Peyer's patch (tissue), 4 donors: ENCODE data around the gene TENT5A. TPM values are rescaled to one million over a fixed set of nuclear protein-coding genes. Genes with fewer than 3 reads are reported as not detected.
"Not testable (repeated sequence)": the region's sequence is repeated elsewhere in the genome, so short reads cannot be mapped to it uniquely, and the experiment has no call there.

ENCODE experiments used
- DNase-seq, 3 donors: peaks; one replicate each; pipeline ENCODE4 v3.0.0-alpha.2; 2017 to 2019
- H3K27ac ChIP-seq, 4 donors: fragments of 200-600 bp; sonication (generic); one replicate each; pipeline ENCODE4 v1.5.1; 2016 to 2019
- H3K27me3 ChIP-seq, 2 donors: fragments of 200-600 bp; sonication (generic); one replicate each; pipeline ENCODE4 v1.5.1; 2019
- H3K36me3 ChIP-seq, 3 donors: fragments of 200-600 bp; sonication (generic); one replicate each; pipeline ENCODE4 v1.5.1; 2016 to 2019
- H3K4me1 ChIP-seq, 4 donors: fragments of 200-600 bp; sonication (generic); one replicate each; pipeline ENCODE4 v1.5.1; 2016 to 2019
- H3K4me3 ChIP-seq, 4 donors: fragments of 200-600 bp; sonication (generic); 1 replicate in 3 of 4; 2 replicates in 1 of 4; pipeline ENCODE4 v1.5.1; 2016 to 2019; ENCODE audit warnings: mild to moderate bottlenecking in 1 of 4
- H3K9me3 ChIP-seq, 4 donors: fragments of 200-600 bp; sonication (generic); one replicate each; pipeline ENCODE4 v1.5.1; 2016 to 2019; ENCODE audit warnings: mild to moderate bottlenecking in 1 of 4
- POLR2A ChIP-seq, 2 donors: fragments of 450-650 bp; IDR thresholded peaks; one replicate each; pipeline ENCODE4 v1.5.1; 2017; ENCODE audit warnings: antibody characterized with exemption in 2 of 2, mild to moderate bottlenecking in 2 of 2, moderate library complexity in 2 of 2
- total RNA-seq, 4 donors: library from RNA; depleted of rRNA; stranded (reverse); fragments of >200 nt; gene quantifications; one replicate each; pipeline ENCODE4 v1.1.0, GENCODE V29; 2016
- TF ChIP-seq, protein P1 (sequence below), 6 experiments: fragments of 450-650 bp in 4 of 6; fragments of 200-600 bp in 2 of 6; sonication (generic) in 1 of 6; IDR thresholded peaks; one replicate each; pipeline ENCODE4 v1.5.1; 2017 to 2019; ENCODE audit warnings: antibody characterized with exemption in 6 of 6, mild to moderate bottlenecking in 3 of 6, moderate library complexity in 1 of 6

The TENT5A gene
- total RNA-seq, 4 donors from 2014 or later = 35.4 to 73.4 (median 58.6) TPM

DNA sequence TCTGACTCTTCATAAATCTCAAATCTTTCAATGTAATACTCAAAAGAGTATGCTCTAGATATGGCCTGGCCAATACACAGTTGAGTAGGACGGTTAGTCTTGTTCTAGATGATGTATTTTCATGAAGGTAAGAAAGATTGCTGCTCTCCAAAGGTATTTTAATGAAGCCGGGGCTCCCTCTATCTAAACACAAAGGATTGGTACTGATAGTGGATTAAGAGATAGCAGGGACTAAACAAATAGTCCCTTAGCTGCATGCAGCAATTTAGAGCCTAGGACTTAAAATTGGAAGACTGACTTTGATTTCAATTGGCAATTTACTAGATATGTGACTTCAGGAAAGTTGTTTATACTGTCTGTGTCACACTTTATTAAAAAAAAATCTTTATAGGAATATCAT is 31.4 kb upstream of the TENT5A start:
- Histone ChIP-seq H3K36me3 (no peaks in the 10 kb centered on the region), H3K27ac (no peak overlapping the region), H3K4me3 (no peak overlapping the region), H3K27me3 (no peaks in the 10 kb centered on the region), H3K9me3 (no peaks in the 10 kb centered on the region), H3K4me1 (peaks cover 0 to 7% (median 0%) of the 10 kb centered on the region in 4 donors)
- TF ChIP-seq POLR2A (IDR thresholded peaks at IDR 0.05) = no peak
- TF ChIP-seq, protein P1, sequence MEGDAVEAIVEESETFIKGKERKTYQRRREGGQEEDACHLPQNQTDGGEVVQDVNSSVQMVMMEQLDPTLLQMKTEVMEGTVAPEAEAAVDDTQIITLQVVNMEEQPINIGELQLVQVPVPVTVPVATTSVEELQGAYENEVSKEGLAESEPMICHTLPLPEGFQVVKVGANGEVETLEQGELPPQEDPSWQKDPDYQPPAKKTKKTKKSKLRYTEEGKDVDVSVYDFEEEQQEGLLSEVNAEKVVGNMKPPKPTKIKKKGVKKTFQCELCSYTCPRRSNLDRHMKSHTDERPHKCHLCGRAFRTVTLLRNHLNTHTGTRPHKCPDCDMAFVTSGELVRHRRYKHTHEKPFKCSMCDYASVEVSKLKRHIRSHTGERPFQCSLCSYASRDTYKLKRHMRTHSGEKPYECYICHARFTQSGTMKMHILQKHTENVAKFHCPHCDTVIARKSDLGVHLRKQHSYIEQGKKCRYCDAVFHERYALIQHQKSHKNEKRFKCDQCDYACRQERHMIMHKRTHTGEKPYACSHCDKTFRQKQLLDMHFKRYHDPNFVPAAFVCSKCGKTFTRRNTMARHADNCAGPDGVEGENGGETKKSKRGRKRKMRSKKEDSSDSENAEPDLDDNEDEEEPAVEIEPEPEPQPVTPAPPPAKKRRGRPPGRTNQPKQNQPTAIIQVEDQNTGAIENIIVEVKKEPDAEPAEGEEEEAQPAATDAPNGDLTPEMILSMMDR (IDR thresholded peaks at IDR 0.05) = no peak
- DNase-seq = no peak

DNA sequence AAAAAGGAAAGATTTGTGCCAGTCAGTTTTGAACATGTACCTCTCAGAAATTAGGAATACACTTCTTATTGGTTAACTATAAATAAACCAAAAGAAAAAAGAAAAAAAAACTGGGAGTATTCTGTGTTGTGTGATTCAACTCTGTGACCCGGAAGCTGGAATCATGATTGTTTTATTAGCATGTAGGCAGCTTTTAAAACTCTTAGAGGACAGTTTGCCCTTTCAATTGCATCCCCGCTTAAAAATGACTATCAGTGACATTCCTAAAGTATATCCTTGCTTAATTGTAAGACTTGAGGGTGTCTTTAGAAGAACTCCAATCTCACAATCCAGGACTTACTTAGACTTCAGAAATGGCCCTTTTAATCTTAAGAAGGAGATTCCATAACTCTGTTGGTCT is 29.1 kb upstream of the TENT5A start:
- Histone ChIP-seq H3K36me3 (no peaks in the 10 kb centered on the region), H3K4me1 (no peaks in the 10 kb centered on the region), H3K9me3 (no peaks in the 10 kb centered on the region), H3K4me3 (no peak overlapping the region), H3K27ac (no peak overlapping the region), H3K27me3 (no peaks in the 10 kb centered on the region)
- no peak for DNase-seq
- TF ChIP-seq, protein P1 (IDR thresholded peaks at IDR 0.05) = no peak
- TF ChIP-seq POLR2A (IDR thresholded peaks at IDR 0.05) = no peak

DNA sequence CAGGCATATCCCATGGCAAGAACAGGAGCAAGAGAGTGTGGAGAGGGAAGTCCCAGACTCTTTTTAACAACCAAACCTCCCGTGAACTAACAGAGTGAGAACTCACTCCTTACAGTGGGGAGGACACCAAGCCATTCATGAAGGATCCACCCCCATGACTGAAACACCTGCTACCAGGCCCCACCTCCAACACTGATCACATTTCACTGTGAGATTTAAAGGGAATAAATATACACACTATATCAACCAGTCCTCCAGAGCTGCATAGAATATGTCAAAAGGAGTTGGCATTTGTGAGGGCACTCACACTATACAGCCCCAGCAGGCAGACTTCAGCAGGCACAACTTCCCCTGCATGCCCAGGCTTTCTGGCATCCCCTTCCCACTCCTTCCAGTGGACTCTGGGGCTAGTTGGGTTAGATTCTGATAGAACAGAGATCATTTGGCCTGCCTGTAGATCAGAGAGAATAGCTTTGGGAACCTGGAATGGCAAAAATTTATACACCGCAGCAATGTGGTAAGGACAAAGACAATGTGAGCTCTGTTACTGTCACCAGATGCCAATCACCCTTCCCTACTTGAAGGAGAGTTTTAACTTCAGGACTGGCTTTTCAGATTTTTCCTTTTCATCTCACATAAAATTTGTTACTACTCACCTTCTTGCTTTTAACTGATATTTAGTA is 25.2 kb upstream of the TENT5A start:
- DNase-seq = no peak
- no peak for TF ChIP-seq POLR2A (IDR thresholded peaks at IDR 0.05)
- H3K27me3 ChIP-seq = no peaks in the 10 kb centered on the region
- H3K4me3 ChIP-seq = no peak overlapping the region
- no peak overlapping the region for H3K27ac ChIP-seq
- no peaks in the 10 kb centered on the region for H3K9me3 ChIP-seq
- H3K36me3 ChIP-seq = no peaks in the 10 kb centered on the region
- H3K4me1 ChIP-seq = no peaks in the 10 kb centered on the region

DNA sequence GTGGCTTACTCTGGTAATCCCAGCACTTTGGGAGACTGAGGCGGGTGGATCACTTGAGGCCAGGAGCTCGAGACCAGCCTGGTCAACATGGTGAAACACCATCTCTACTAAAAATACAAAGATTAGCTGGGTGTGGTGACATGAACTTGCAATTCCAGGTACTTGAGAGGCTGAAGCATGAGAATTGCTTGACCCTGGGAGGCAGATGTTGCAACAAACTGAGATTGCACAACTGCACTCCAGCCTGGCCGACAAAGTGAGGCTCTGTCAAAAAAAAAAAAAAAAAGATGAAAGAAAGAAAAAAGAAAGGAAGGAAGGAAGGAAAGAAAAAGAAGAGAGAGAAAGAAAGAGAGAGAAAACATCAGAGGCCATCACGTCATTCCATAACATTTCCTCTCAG is 23.7 kb upstream of the TENT5A start:
- not testable (repeated sequence) for H3K27me3 ChIP-seq, H3K4me1 ChIP-seq, H3K27ac ChIP-seq, H3K9me3 ChIP-seq, DNase-seq, H3K4me3 ChIP-seq, H3K36me3 ChIP-seq

DNA sequence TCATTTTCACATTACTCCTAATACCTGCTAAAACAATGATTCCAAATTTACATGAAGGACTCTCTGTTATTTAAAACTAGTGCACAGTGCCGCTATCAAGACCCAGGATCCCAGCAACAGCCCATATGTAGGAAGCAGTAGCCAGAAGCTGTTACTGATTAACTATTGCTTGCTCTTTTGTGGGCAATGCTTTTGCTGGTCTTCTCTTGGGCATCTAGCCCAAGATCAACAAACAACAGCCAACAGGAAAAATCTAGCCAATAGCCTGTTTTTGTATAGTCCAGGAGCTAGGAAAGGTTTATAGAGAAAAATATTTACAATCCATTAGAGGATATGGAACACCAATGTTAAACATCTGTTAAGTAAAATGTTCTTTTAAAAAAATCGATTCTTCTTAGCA is 22.1 kb upstream of the TENT5A start:
- Histone ChIP-seq H3K27me3 (no peaks in the 10 kb centered on the region), H3K9me3 (no peaks in the 10 kb centered on the region), H3K4me1 (no peaks in the 10 kb centered on the region), H3K4me3 (no peak overlapping the region), H3K27ac (no peak overlapping the region), H3K36me3 (no peaks in the 10 kb centered on the region)
- no peak for DNase-seq
- TF ChIP-seq, protein P1 (IDR thresholded peaks at IDR 0.05) = no peak
- no peak for TF ChIP-seq POLR2A (IDR thresholded peaks at IDR 0.05)

DNA sequence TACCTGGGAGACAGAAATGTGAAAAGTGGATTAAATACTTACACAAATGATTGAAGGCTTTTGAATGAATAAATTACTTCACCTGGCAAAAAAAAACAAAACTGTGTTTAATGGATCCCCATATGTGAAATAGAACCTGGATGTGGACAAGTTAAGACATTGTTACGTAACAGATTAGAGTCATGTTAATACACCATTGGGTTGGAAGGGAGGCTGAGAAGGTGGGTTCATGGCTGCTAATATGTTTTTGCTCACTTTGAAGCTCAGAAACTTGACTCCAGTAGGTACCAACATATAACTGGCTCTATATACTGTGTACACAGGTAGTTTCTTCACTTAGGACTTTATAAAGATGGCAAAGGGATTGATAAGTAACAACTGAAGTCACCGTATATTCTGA is 21.4 kb upstream of the TENT5A start:
- Histone ChIP-seq H3K36me3 (no peaks in the 10 kb centered on the region), H3K27me3 (no peaks in the 10 kb centered on the region), H3K27ac (no peak overlapping the region), H3K4me3 (no peak overlapping the region), H3K9me3 (no peaks in the 10 kb centered on the region), H3K4me1 (no peaks in the 10 kb centered on the region)
- no peak for DNase-seq
- no peak for TF ChIP-seq POLR2A (IDR thresholded peaks at IDR 0.05)
- TF ChIP-seq, protein P1 (IDR thresholded peaks at IDR 0.05) = no peak

DNA sequence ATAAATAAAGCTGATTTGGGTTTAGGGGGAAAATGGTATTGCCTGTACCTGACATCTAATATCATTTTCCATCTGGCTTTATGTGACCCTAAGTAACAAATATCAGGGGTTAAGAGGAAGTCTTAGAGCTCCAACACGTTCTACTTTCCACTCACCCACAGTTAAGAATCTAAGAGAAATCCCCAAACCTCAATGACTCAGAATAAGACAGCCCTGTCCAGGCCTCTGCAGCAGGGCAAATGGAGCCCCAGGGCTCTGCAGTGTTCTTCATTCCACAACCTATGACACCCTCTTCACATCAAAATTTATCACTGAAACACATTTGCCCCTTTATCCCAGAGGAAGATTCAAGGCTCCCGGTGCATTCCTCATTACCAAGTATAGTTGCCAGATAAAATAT is 20.3 kb upstream of the TENT5A start:
- no peaks in the 10 kb centered on the region for H3K9me3 ChIP-seq
- H3K4me3 ChIP-seq = no peak overlapping the region
- no peaks in the 10 kb centered on the region for H3K4me1 ChIP-seq
- no peak for TF ChIP-seq POLR2A (IDR thresholded peaks at IDR 0.05)
- TF ChIP-seq, protein P1 (IDR thresholded peaks at IDR 0.05) = no peak
- no peaks in the 10 kb centered on the region for H3K36me3 ChIP-seq
- H3K27ac ChIP-seq = no peak overlapping the region
- DNase-seq = no peak
- no peaks in the 10 kb centered on the region for H3K27me3 ChIP-seq
